HepG2 (cell line): ENCODE data around the gene TMC8. TPM values are rescaled to one million over a fixed set of nuclear protein-coding genes. Genes with fewer than 3 reads are reported as not detected.
A peak's percentile ranks its signal among the peaks of the same experiment; 100 is the strongest.

Source experiments
- BHLHE40 ChIP-seq: IDR thresholded peaks from 2 replicates; pipeline ENCODE4 v1.6.1; 2011; ENCODE audit warnings: low read length, improper control_type of control experiment
- MAFK ChIP-seq, 2 experiments: IDR thresholded peaks in 1 of 2; conservative IDR thresholded peaks in 1 of 2; 2 replicates each; pipeline ENCODE4 v1.6.1; 2011; ENCODE audit warnings: improper control_type of control experiment in 2 of 2, low read length in 2 of 2
- PLSCR1 ChIP-seq: sonication (generic); formaldehyde crosslinking; IDR thresholded peaks from 2 replicates; pipeline ENCODE4 v1.5.0; 2020; ENCODE audit warnings: missing genetic modification reagents, mild to moderate bottlenecking, borderline replicate concordance
- RXRB ChIP-seq: IDR thresholded peaks from 2 replicates; pipeline ENCODE4 v1.6.1; 2016; ENCODE audit warnings: borderline replicate concordance, missing genetic modification reagents, missing compliant biosample characterization
- SAFB2 ChIP-seq: sonication (generic); formaldehyde crosslinking; IDR thresholded peaks from 2 replicates; pipeline ENCODE4 v1.5.1; 2020; ENCODE audit warnings: missing genetic modification reagents, low read depth, mild to moderate bottlenecking, borderline replicate concordance
- SATB2 ChIP-seq: sonication (generic); formaldehyde crosslinking; IDR thresholded peaks from 2 replicates; pipeline ENCODE4 v1.5.0; 2020; ENCODE audit warnings: missing genetic modification reagents
- SIN3B ChIP-seq: fragments of 150-350 bp; IDR thresholded peaks from 2 replicates; pipeline ENCODE4 v1.6.1; 2014; ENCODE audit warnings: low read length
- SMC3 ChIP-seq: IDR thresholded peaks from 2 replicates; pipeline ENCODE4 v1.6.1; 2011; ENCODE audit warnings: low read length, improper control_type of control experiment
- STAT5B ChIP-seq: sonication (generic); formaldehyde crosslinking; IDR thresholded peaks from 2 replicates; pipeline ENCODE4 v1.4.0; 2020; ENCODE audit warnings: missing genetic modification reagents
- THAP7 ChIP-seq: sonication (generic); formaldehyde crosslinking; IDR thresholded peaks from 2 replicates; pipeline ENCODE4 v1.8.1; 2023; ENCODE audit warnings: mild to moderate bottlenecking, missing genetic modification reagents
- U2AF2 ChIP-seq: fragments of 200-400 bp; formaldehyde crosslinking; IDR thresholded peaks from 2 replicates; pipeline ENCODE4 v1.6.1; 2017; ENCODE audit warnings: low read depth, mild to moderate bottlenecking, low read length
- ZBTB26 ChIP-seq: IDR thresholded peaks from 2 replicates; pipeline ENCODE4 v1.6.1; 2016; ENCODE audit warnings: missing compliant biosample characterization, missing genetic modification reagents, borderline replicate concordance
- ZNF24 ChIP-seq: fragments of 450-650 bp; IDR thresholded peaks from 2 replicates; pipeline ENCODE4 v1.6.1; 2017; ENCODE audit warnings: antibody characterized with exemption, mild to moderate bottlenecking
- ZNF326 ChIP-seq: sonication (generic); formaldehyde crosslinking; IDR thresholded peaks from 2 replicates; pipeline ENCODE4 v1.4.0; 2020; ENCODE audit warnings: missing genetic modification reagents, borderline replicate concordance
- ZNF382 ChIP-seq: sonication (generic); formaldehyde crosslinking; IDR thresholded peaks from 2 replicates; pipeline ENCODE4 v1.5.0; 2020; ENCODE audit warnings: missing genetic modification reagents, mild to moderate bottlenecking, borderline replicate concordance
- ZNF503 ChIP-seq: sonication (generic); formaldehyde crosslinking; IDR thresholded peaks from 2 replicates; pipeline ENCODE4 v1.4.0; 2020; ENCODE audit warnings: missing genetic modification reagents
- ZNF547 ChIP-seq: sonication (generic); formaldehyde crosslinking; IDR thresholded peaks from 2 replicates; pipeline ENCODE4 v1.5.1; 2020; ENCODE audit warnings: mild to moderate bottlenecking, missing genetic modification reagents
- ZNF572 ChIP-seq: sonication (generic); formaldehyde crosslinking; IDR thresholded peaks from 2 replicates; pipeline ENCODE4 v1.5.1; 2020; ENCODE audit warnings: mild to moderate bottlenecking, missing genetic modification reagents
- ZNF678 ChIP-seq: sonication (generic); formaldehyde crosslinking; IDR thresholded peaks from 2 replicates; pipeline ENCODE4 v1.4.0; 2020; ENCODE audit warnings: mild to moderate bottlenecking, missing genetic modification reagents
- ZNF773 ChIP-seq: sonication (generic); formaldehyde crosslinking; IDR thresholded peaks from 2 replicates; pipeline ENCODE4 v1.4.0; 2020; ENCODE audit warnings: missing genetic modification reagents, borderline replicate concordance
- ZSCAN22 ChIP-seq: sonication (generic); formaldehyde crosslinking; IDR thresholded peaks from 2 replicates; pipeline ENCODE4 v1.4.0; 2020; ENCODE audit warnings: mild to moderate bottlenecking, missing genetic modification reagents
- polyA plus RNA-seq, 8 experiments: library from polyadenylated mRNA; depleted of rRNA in 3 of 8; stranded (reverse) in 7 of 8; unstranded in 1 of 8; fragments of >200 nt; fragmentation: Illumina TruSeq in 4 of 8; extraction: Trizol in 4 of 8; gene quantifications; 2 replicates each; pipeline versions ENCODE4 v1.2.1 to v1.2.3, GENCODE V29; 2011 to 2016; ENCODE audit warnings: low read depth in 4 of 8, missing spikeins in 1 of 8, mixed read lengths in 1 of 8; ENCODE audit not compliant: insufficient read depth in 1 of 8
- total RNA-seq, 5 experiments: library from RNA; depleted of rRNA; stranded (reverse); fragments of >200 nt; fragmentation: Illumina TruSeq; extraction: Trizol; gene quantifications; 2 replicates each; pipeline ENCODE4 v1.2.3, GENCODE V29; 2016; ENCODE audit warnings: low read depth in 1 of 5

TMC8 gene
- total and polyA plus RNA-seq, 2 of the 13 experiments (the other 11 are each of a cell fraction or from before 2014, with no cell fraction given): 0.53 to 7.8 TPM

GRCh38 chr17:78168242-78168902 is 37.8 kb downstream of the TMC8 start, which contains the start of gene SYNGR2 (continued):
- TF ChIP-seq ZNF572 (CRISPR knock-in tag): no peak
- no peak for TF ChIP-seq SIN3B
- TF ChIP-seq SATB2 (CRISPR knock-in tag): no peak
- TF ChIP-seq ZNF326 (CRISPR knock-in tag): no peak
- TF ChIP-seq BHLHE40: no peak
- no peak for TF ChIP-seq ZNF24
- peak; percentile 87; the same call in 1 of the 2 replicates for TF ChIP-seq THAP7 (CRISPR knock-in tag)
- no peak for TF ChIP-seq PLSCR1
- no peak for TF ChIP-seq ZNF382
- peak; percentile 35 for TF ChIP-seq ZNF773
- TF ChIP-seq ZSCAN22 (CRISPR knock-in tag): no peak
- TF ChIP-seq SMC3: no peak
- no peak for TF ChIP-seq STAT5B (CRISPR knock-in tag)
- no peak; the same call in 1 of the 2 replicates for TF ChIP-seq ZNF678 (CRISPR knock-in tag)
- peak; percentile 79 for TF ChIP-seq ZBTB26 (CRISPR knock-in tag)
- TF ChIP-seq RXRB: peak; percentile 22; the same call in 1 of the 2 replicates
- TF ChIP-seq ZNF547 (CRISPR knock-in tag): peak; percentile 87
- TF ChIP-seq MAFK (conservative IDR thresholded peaks at IDR 0.05 in 1 of 2, IDR thresholded peaks at IDR 0.05 in 1 of 2; ENCODE audit: low read length in 2 of 2): no peak
- peak; percentile 73 for TF ChIP-seq SAFB2
- peak; percentile 70 for TF ChIP-seq ZNF503 (CRISPR knock-in tag)
- no peak for TF ChIP-seq U2AF2
